Liver (tissue), 9 donors: ENCODE results near the gene PDGFA. TPM values are rescaled to one million over a fixed set of nuclear protein-coding genes. Genes with fewer than 3 reads are reported as not detected.

Experiments used
- DNase-seq: peaks from one replicate; pipeline ENCODE4 v3.0.0-alpha.2; 2017; ENCODE audit warnings: low spot score
- H3K27ac ChIP-seq, 2 donors: one replicate each; pipeline ENCODE4 v1.7.0; 2013; ENCODE audit warnings: inconsistent platforms in 2 of 2, low read length in 2 of 2, control low read depth in 1 of 2, low read depth in 1 of 2, mild to moderate bottlenecking in 1 of 2
- H3K27me3 ChIP-seq, 4 donors: one replicate each; pipeline versions ENCODE4 v1.6.1 to v1.7.0; 2013; ENCODE audit warnings: low read length in 3 of 4, inconsistent platforms in 1 of 4, mild to moderate bottlenecking in 1 of 4, moderate library complexity in 1 of 4; ENCODE audit not compliant: control insufficient read depth in 4 of 4, insufficient read depth in 4 of 4
- H3K36me3 ChIP-seq, 4 donors: one replicate each; pipeline versions ENCODE4 v1.6.1 to v1.7.0; 2013; ENCODE audit warnings: low read length in 3 of 4, mild to moderate bottlenecking in 3 of 4, low read depth in 1 of 4, moderate library complexity in 1 of 4; ENCODE audit not compliant: control insufficient read depth in 4 of 4, insufficient read depth in 3 of 4
- H3K4me1 ChIP-seq, 4 donors: one replicate each; pipeline versions ENCODE4 v1.6.1 to v1.7.0; 2013; ENCODE audit warnings: low read length in 3 of 4, mild to moderate bottlenecking in 3 of 4, moderate library complexity in 1 of 4; ENCODE audit not compliant: control insufficient read depth in 4 of 4, insufficient read depth in 4 of 4
- H3K4me3 ChIP-seq, 3 donors: one replicate each; pipeline versions ENCODE4 v1.6.1 to v1.7.0; 2013; ENCODE audit warnings: low read length in 3 of 3, control low read depth in 1 of 3, low read depth in 1 of 3, mild to moderate bottlenecking in 1 of 3
- H3K9ac ChIP-seq, 2 donors: one replicate each; pipeline ENCODE4 v1.7.0; 2013; ENCODE audit warnings: low read length in 2 of 2, mild to moderate bottlenecking in 2 of 2, moderate library complexity in 2 of 2, control low read depth in 1 of 2, low read depth in 1 of 2
- H3K9me3 ChIP-seq, 4 donors: one replicate each; pipeline versions ENCODE4 v1.6.1 to v1.7.0; 2013; ENCODE audit warnings: low read length in 3 of 4; ENCODE audit not compliant: control insufficient read depth in 4 of 4
- CTCF ChIP-seq: fragments of 150-350 bp; IDR thresholded peaks from 2 replicates; pipeline ENCODE4 v1.5.1; 2017; ENCODE audit warnings: improper control_type of control experiment, low read depth, low read length; ENCODE audit not compliant: missing input control
- EGR1 ChIP-seq, 2 donors: IDR thresholded peaks; 2 replicates each; pipeline ENCODE4 v1.6.1; 2016 to 2018; ENCODE audit warnings: antibody characterized with exemption in 2 of 2, low read depth in 2 of 2
- FOXA1 ChIP-seq: IDR thresholded peaks from 2 replicates; pipeline ENCODE4 v1.6.1; 2016; ENCODE audit warnings: antibody characterized with exemption
- FOXA2 ChIP-seq: IDR thresholded peaks from 2 replicates; pipeline ENCODE4 v1.6.1; 2016; ENCODE audit warnings: antibody characterized with exemption
- GABPA ChIP-seq, 2 donors: IDR thresholded peaks in 1 of 2; conservative IDR thresholded peaks in 1 of 2; 2 replicates each; pipeline ENCODE4 v1.6.1; 2016; ENCODE audit warnings: antibody characterized with exemption in 2 of 2, mild to moderate bottlenecking in 1 of 2, moderate library complexity in 1 of 2
- HNF4A ChIP-seq, 2 donors: conservative IDR thresholded peaks; 2 replicates each; pipeline ENCODE4 v1.6.1; 2016; ENCODE audit warnings: antibody characterized with exemption in 2 of 2, mild to moderate bottlenecking in 2 of 2
- JUND ChIP-seq, 2 donors: IDR thresholded peaks; 2 replicates each; pipeline ENCODE4 v1.6.1; 2016; ENCODE audit warnings: antibody characterized with exemption in 2 of 2
- MAX ChIP-seq: IDR thresholded peaks from 2 replicates; pipeline ENCODE4 v1.6.1; 2016; ENCODE audit warnings: antibody characterized with exemption
- NR2F2 ChIP-seq: IDR thresholded peaks from 2 replicates; pipeline ENCODE4 v1.6.1; 2016; ENCODE audit warnings: antibody characterized with exemption
- RAD21 ChIP-seq, 2 donors: IDR thresholded peaks; 2 replicates each; pipeline ENCODE4 v1.6.1; 2016; ENCODE audit warnings: antibody characterized with exemption in 2 of 2, mild to moderate bottlenecking in 2 of 2
- RXRA ChIP-seq, 2 donors: IDR thresholded peaks; 2 replicates each; pipeline ENCODE4 v1.6.1; 2017 to 2018; ENCODE audit warnings: antibody characterized with exemption in 2 of 2, mild to moderate bottlenecking in 1 of 2
- SP1 ChIP-seq: IDR thresholded peaks from 2 replicates; pipeline ENCODE4 v1.6.1; 2018; ENCODE audit warnings: antibody characterized with exemption, mild to moderate bottlenecking
- YY1 ChIP-seq: IDR thresholded peaks from 2 replicates; pipeline ENCODE4 v1.6.1; 2016; ENCODE audit warnings: antibody characterized with exemption, mild to moderate bottlenecking
- WGBS: extraction: QIAGEN DNeasy Blood & Tissue Kit; methylation state at CpG from one replicate; pipeline ENCODE4 v1.1.7; 2013; 5-methylcytosine and 5-hydroxymethylcytosine counted together
- polyA plus RNA-seq, 2 donors: library from polyadenylated mRNA; stranded (reverse) in 1 of 2; unstranded in 1 of 2; fragments of 200-250 nt in 1 of 2; fragments of >200 nt in 1 of 2; fragmentation: Nextera tagmentation in 1 of 2; extraction: Ambion mirVana in 1 of 2; gene quantifications; one replicate each; pipeline versions ENCODE4 v1.2.1 to v1.2.3, GENCODE V29; 2013 to 2015
- total RNA-seq, 2 donors: library from RNA; depleted of rRNA; stranded (reverse); fragments of >200 nt; gene quantifications; one replicate each; pipeline ENCODE4 v1.2.3, GENCODE V29; 2014
- TF ChIP-seq, protein P1 (sequence below): IDR thresholded peaks from 2 replicates; pipeline ENCODE4 v1.6.1; 2016; ENCODE audit warnings: antibody characterized with exemption
- TF ChIP-seq, protein P2 (sequence below): IDR thresholded peaks from 2 replicates; pipeline ENCODE4 v1.6.1; 2016; ENCODE audit warnings: antibody characterized with exemption, mild to moderate bottlenecking
- donor health status: healthy.
- donor health status: healthy.
- donor health status: healthy.
- donor health status: healthy.
- donor health status: healthy.

The PDGFA gene
- total and polyA plus RNA-seq, 4 donors = 1.4 to 5.1 (median 2.0) TPM

DNA sequence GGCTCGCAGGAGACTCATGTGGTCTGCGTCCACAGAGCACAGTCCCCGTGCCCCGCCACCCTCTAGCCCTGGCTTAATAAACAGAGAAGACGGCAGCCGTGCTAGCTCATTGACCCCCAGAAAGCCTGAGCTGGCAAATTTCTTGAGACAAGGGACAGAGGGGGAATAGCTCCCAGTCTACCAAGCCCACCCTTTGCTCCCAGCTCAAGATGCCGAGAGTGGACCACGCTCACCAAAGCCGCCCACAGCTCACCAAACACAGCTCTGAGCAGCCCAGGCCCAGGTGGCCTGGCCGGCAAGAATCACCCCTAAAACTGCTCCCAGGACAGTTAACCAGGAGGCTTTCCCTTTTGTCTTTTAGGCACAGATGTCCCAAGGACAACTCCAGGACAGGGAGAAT is 5.4 kb downstream of the PDGFA start:
- Histone ChIP-seq H3K9ac (no peak overlapping the region), H3K4me3 (no peak overlapping the region), H3K36me3 (peaks cover 0 to 1% (median 0%) of the 10 kb centered on the region in 4 donors), H3K4me1 (peaks cover 4 to 11% (median 7%) of the 10 kb centered on the region in 4 donors), H3K27me3 (no peaks in the 10 kb centered on the region), H3K27ac (no peak overlapping the region), H3K9me3 (no peaks in the 10 kb centered on the region)
- 89% methylated on average over 10 of the region's 10 CpGs for WGBS
- DNase-seq = no peak
- no peak for TF ChIP-seq FOXA1
- no peak for TF ChIP-seq FOXA2
- no peak for TF ChIP-seq SP1
- TF ChIP-seq YY1 = no peak
- TF ChIP-seq, protein P1, sequence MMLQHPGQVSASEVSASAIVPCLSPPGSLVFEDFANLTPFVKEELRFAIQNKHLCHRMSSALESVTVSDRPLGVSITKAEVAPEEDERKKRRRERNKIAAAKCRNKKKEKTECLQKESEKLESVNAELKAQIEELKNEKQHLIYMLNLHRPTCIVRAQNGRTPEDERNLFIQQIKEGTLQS = no peak
- TF ChIP-seq, protein P2, sequence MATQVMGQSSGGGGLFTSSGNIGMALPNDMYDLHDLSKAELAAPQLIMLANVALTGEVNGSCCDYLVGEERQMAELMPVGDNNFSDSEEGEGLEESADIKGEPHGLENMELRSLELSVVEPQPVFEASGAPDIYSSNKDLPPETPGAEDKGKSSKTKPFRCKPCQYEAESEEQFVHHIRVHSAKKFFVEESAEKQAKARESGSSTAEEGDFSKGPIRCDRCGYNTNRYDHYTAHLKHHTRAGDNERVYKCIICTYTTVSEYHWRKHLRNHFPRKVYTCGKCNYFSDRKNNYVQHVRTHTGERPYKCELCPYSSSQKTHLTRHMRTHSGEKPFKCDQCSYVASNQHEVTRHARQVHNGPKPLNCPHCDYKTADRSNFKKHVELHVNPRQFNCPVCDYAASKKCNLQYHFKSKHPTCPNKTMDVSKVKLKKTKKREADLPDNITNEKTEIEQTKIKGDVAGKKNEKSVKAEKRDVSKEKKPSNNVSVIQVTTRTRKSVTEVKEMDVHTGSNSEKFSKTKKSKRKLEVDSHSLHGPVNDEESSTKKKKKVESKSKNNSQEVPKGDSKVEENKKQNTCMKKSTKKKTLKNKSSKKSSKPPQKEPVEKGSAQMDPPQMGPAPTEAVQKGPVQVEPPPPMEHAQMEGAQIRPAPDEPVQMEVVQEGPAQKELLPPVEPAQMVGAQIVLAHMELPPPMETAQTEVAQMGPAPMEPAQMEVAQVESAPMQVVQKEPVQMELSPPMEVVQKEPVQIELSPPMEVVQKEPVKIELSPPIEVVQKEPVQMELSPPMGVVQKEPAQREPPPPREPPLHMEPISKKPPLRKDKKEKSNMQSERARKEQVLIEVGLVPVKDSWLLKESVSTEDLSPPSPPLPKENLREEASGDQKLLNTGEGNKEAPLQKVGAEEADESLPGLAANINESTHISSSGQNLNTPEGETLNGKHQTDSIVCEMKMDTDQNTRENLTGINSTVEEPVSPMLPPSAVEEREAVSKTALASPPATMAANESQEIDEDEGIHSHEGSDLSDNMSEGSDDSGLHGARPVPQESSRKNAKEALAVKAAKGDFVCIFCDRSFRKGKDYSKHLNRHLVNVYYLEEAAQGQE = no peak
- TF ChIP-seq JUND (IDR thresholded peaks at IDR 0.05) = no peak
- no peak for TF ChIP-seq NR2F2
- no peak for TF ChIP-seq RAD21 (IDR thresholded peaks at IDR 0.05)
- no peak for TF ChIP-seq RXRA (IDR thresholded peaks at IDR 0.05)
- no peak for TF ChIP-seq EGR1 (IDR thresholded peaks at IDR 0.05; ENCODE audit: low read depth in 2 of 2)
- no peak for TF ChIP-seq CTCF
- TF ChIP-seq MAX = no peak
- TF ChIP-seq HNF4A (conservative IDR thresholded peaks at IDR 0.05) = no peak
- TF ChIP-seq GABPA (IDR thresholded peaks at IDR 0.05 in 1 of 2, conservative IDR thresholded peaks at IDR 0.05 in 1 of 2) = no peak

DNA sequence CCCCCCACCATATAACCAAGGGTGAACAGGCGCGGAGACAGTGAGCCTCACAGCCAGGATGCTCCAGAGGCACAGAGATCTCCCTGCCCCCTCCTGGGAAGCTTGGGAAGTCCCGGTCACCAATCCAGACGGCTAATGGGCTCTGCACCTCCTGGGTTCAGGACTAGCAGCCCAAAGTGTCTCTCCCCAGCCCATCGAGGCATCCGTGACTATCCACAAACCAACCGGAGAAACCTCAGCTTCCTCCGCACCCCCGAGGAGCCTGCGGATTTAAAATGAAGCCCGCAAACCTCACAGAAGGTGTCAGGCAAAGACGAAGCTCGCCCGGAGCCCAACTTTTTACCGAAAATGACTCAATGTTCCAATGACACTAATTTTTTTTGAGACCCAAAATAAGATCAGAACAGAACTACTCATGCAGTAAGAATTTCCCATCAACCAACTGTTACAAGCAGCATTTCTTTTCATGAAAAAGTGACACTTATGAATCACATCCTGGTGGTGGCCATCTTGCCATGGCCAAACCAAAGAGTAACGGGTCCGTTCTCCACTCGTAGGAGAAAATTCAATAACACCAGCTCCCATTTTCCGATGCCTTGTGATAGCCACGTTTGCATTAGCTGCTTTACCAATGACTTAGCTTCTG is 6.0 kb downstream of the PDGFA start:
- 82% methylated on average over 20 of the region's 20 CpGs for WGBS
- no peak overlapping the region for H3K27ac ChIP-seq
- no peak overlapping the region for H3K9ac ChIP-seq
- H3K9me3 ChIP-seq = no peaks in the 10 kb centered on the region
- no peaks in the 10 kb centered on the region for H3K27me3 ChIP-seq
- no peak overlapping the region for H3K4me3 ChIP-seq
- peaks cover 0 to 1% (median 0%) of the 10 kb centered on the region in 4 donors for H3K36me3 ChIP-seq
- DNase-seq = no peak
- H3K4me1 ChIP-seq = peaks cover 2 to 8% (median 6%) of the 10 kb centered on the region in 4 donors
- no peak for TF ChIP-seq EGR1 (IDR thresholded peaks at IDR 0.05; ENCODE audit: low read depth in 2 of 2)
